Measurements from ENCODE around the gene TH.

TH gene

DNA sequence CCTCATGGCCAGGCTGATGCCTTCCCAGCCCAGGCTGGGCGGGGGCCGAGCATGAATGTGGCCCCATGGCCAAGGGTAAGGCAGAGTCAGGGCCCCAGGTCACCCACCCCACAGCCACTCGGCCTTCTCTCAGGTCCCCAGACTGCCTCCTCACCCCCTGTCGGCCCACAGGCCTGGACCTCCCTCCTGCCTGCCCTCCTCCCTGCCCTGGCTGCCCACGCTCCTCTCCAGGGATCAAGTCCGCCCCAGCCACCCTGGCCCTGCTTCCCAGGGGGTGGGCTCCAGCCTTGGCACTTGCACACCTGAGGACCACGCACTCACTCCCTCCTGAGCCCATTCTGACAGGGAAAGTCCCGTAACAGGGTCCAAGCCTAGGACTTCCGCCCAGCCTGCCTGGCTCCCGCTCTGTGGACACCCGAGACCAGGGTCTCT is 37.8 kb upstream of the TH start:
- H3K27ac ChIP-seq, result no peak overlapping the region
- DNase-seq (ENCODE audit: low read depth, low spot score), result no peak

DNA sequence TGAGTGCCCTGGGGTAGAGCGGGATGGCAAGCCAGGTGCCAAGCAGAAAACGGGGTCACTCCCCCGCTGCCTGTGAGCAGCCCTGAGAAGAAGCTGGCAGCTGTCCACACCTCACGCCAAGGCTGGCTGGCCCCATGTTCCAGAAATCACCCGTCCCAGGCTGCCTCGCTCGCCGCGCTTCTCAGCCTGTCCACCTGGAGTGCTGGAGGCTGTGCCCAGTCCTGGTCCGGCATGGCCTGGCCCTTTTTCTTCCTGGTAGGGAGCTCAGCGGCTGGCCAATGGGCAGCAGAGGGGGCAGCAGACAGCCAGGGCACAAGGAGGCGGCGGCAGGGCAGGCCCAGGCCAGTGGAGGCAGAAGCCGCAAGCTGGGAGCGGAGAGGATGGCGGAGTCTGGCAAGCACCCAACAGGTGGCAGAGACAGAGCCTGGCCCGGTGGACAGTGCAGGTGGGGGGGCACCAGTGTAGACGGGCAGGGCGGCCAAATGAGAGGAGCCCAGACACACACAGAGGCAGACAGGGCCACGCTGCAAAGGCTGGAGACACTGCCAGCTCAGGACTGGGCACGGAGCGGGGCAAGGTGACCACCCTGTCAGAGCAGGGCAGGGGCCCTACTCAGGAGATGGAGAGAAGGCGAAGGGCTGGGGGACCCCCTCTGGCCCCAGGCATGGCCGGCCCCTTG is 37.2 kb upstream of the TH start:
- DNase-seq (ENCODE audit: low read depth, low spot score), result no peak
- H3K27ac ChIP-seq, result no peak overlapping the region

DNA sequence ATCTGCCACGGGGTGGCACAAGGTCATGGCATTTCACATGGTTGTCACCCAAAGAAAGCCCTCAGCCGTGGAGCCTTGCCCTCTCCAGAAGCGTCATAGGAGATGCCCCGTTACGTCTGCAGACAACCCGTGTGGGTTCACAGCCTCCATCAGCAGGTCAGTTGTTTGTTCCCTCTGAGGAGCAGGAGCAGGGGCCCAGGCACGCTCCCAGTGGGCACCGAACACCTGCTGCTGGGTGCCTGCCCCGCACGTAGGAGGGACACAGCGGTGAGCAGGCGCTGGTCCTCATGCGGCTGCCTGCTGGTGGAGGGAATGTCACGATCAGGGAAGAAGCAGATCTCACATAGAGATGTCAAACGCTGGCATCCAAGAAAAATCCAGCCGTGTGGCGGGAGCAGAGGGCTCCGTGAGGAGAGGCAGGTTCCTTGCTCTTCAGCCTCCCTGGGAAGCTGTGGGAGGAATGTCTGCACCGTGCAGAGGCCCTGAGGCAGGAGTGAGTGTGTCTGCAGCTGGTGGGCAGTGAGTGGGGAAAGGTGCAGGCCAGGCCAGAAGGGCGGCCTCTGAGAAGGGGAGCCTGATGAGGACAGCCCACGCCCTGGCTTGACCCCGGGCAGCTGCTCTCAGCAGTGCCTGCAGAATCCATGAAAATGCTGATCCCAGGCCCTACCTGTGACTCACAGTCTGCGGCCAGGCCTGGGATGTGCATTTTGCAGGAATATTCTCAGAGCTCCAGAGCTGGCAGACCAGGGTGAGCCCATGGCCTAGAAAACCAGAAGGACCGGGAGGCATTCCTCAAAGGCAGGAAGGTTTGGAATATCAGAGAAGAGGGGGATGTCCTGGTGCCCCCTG is 36.4 kb upstream of the TH start:
- no peak for DNase-seq (ENCODE audit: low read depth, low spot score)
- H3K27ac ChIP-seq, result no peak overlapping the region

DNA sequence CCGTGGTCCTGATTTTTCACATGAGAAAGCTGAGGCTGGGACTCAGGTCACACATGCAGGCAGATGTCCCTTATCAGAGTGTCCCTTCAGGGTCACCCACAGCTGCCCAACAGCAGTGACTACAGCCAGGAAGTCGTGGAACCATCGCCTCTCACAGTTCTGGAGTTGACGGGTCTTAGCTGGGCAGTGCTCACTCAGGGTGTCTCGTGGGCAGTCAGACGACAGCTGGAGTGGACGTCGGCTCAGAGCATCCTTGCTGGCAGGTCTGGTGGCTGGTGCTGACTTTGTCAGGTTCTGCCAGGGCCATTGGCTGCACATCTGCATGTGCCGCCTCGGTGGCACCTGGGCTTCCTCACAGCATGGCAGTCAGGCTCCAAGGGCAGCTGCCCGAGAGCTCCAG is 35.6 kb upstream of the TH start:
- DNase-seq (ENCODE audit: low read depth, low spot score), result no peak
- no peak overlapping the region for H3K27ac ChIP-seq

DNA sequence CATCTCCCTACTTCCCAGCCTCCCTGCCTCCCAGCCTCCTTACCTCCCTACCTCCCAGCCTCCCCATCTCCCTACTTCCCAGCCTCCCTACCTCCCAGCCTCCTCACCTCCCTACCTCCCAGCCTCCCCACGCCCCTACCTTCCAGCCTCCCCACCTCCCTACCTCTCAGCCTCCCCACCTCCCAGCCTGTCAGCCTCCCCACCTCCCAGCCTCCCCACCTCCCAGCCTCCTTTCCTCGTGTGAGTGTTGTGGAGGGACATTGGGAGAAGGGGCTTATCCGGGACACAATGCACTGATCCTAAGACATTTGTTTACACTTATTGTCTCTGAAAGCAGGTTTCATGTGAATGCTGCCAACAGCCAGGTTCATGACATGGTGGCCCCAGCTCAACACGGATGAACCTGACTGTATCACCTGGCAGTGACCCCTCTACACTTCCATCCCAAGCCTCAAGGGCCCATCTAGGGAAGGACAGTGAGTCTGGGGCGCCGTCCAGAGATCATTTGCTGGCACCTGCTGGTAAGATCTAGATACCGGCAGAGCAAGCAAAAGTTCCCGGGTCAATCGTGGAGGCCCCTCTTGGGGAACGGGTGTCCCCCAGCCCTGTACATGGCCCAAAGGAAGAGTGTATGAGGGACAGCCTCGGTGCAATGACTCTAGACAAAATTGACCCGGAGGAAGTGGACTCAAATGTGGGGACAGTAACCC is 34.5 kb upstream of the TH start:
- H3K27ac ChIP-seq, result no peak overlapping the region
- no peak for DNase-seq (ENCODE audit: low read depth, low spot score)

DNA sequence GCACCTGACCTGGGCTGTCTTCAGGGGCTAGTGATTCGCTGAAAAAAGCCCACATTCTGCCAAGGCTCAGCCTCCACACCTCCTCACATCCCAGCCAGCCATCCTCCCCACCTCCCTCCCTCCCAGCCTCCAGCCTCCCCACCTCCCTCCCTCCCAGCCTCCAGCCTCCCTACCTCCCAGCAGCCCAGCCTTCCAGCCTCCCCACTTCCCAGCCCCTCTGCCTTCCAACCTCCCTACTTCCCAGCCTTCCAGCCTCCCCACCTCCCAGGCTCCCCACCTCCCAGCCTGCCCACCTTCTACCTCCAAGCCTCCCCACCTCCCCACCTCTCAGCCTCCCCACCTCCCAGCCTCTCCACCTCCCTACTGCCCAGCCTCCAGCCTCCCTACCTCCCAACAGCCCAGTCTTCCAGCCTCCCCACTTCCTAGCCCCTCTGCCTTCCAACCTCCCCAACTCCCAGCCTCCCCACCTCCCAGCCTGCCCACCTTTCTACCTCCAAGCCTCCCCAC is 33.7 kb upstream of the TH start:
- no peak for DNase-seq (ENCODE audit: low read depth, low spot score)
- H3K27ac ChIP-seq, result no peak overlapping the region

DNA sequence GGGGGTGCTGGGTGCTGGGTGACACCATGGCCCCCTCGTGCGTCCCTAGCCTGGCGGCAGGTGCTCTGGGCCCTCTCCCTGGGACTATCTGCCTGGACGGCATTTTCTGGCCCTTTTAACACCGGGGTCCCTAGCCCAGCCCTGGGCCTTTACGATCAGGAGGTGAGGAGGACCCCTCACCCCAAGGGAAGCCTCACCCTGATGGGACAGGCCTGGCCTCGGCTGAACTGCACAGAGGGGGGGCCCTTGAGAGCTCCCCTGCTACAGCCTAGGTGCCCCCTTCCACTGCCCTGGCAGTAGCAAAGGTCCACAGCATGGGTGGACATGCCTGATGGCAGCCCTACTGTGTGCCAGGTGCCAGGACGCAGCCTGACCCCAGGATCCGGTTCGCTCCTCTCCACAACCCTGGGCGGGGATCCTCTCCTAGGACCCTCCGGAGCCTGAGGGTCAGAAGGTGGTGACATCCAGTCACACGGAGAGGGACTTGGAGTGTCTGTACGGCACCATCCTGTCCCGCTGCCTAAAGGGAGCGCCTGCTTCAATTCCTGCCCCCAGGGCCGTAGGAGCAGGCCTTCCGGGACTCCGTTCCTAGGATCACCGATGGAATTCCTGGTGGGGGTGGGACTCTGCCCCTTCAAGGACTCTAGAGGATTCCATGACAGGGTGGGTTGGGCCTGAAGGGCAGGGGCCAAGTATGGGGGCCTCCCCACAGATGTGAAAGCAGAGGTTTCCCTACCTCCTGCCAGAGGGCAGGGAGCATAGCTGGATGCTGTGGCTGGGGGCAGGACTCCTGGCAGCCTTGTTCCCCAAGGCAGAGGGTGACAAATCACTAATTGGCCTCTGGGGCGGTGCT is 33.0 kb upstream of the TH start:
- no peak for DNase-seq (ENCODE audit: low read depth, low spot score)
- H3K27ac ChIP-seq, result no peak overlapping the region

DNA sequence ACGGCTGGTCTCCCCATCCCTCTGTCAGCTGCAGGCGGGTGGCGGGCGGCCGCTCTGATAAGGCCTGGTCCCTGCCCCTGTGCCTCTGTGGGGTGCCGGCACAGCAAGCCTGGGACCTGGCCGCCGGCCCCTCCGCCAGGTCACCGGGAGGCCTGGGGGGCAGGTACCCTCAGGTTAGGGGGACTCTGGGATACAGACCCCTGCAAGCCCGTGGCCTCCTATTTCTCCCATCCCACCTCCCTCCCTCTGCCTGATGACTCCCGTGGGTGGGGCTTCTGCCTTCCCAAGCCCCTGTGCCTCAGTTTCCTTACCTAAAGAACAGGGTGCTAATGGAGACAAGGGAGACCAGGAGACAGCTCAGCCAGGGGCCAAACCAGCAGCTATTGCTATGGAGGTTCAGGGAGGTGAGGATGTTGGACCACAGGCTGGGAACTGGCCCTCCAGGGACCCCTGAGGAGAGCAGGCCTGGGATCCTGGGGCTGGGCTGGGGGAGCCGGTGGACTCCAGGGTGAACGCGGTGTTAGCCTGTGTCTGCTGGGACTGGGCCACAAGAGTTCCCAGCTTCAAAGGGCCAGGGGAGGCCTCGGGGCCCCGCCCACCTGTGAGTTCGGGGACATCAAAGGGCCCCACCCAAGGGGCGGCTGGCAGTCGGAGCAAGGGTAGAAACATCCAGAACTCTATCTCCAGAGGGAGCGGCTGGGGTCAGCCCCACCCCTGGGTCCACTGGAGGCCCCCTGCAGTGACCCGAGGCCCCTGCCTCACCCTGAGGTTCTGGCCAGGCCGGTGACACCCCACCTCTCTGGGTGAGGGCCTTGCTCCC is 32.0 kb upstream of the TH start:
- DNase-seq (ENCODE audit: low read depth, low spot score), result no peak
- H3K27ac ChIP-seq, result no peak overlapping the region

DNA sequence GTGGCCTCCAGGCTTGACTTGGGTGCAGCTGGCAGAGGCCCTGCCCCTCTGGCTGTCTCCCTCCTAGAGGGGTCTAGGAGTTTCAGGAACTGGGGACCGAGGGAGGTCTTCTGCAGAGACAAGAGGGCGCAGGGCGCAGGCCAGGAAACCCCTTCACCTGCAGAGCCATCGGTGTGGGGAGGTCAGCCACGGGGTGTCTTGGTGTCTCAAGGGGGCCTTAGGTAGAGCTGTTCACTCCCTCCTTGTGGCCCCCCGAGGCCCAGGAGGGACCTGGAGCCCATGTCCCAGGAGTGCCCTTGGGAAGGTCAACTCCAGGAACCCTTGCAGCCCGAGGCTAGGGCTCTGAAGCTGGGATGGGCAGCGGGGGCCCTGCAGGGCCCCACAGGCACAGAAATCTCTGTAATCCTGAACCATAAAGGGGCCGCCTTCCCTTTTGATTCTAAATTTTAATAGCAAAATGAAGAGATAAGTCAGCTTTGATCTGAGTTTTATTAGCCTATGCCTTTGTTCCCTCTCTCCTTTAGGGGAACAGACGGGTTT is 31.4 kb upstream of the TH start:
- peak overlapping the region; percentile 56 for H3K27ac ChIP-seq
- DNase-seq (ENCODE audit: low read depth, low spot score), result no peak

DNA sequence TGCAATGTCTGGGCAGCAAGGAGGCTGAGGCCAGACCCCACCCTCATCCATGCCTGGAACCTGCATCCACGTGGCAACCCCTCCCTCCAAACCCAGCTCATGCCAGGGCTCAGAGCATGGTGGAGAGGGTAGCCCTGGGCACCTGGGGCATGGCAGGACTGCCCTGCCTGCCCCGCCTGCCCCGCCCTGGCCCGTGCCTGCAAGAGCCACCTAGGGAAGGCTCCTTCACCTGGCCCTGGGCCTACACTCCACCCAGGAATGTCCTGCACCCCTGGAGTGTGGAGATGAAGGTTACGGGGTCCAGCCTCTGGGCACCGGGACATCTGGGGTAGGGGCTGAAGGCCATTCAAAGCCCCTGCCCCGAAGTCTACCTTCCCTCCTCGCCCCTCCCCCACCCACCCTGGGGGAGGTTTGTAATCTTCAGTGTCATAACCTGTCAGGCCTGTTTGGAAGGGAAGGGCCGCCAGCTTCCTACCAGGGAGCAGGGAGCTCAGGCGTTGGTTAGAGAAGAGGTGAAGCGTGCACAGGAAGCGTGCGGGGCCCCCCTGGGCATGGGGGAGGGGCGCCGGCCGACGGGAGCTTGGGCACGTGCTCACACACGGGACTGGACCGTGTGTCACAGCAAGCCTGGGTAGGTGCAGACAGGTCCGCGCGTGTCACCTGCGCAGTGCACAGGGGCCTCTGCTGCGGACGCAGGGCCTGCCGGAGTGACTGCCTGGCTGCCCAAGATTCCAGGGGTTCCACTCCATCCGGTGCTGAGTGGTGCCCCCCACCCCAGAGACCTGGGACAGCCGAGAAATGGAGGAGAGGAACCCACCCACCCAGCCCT is 30.7 kb upstream of the TH start:
- DNase-seq (ENCODE audit: low read depth, low spot score), result peak; percentile 66
- peak overlapping the region; percentile 56 for H3K27ac ChIP-seq

DNA sequence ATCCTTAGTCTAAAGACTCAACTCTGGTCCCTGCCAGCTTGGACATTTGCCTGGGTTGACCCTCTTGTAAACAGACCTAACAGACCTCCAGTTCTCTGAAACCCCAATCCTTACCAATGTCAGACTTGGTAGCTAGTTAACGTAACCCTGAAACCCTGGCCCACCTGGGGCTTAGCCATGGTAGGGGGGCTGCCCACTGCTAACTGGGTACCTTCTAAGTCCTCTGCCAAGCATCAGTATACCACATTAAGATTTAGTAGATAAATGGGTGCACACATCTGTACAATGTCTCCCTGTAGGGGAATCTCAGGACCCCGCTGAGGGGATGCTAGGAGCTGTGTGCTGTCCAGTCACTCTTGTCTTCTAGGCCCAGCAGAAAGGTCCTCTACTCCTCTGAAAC is 29.9 kb upstream of the TH start:
- H3K27ac ChIP-seq, result peak overlapping the region; percentile 56
- DNase-seq (ENCODE audit: low read depth, low spot score), result no peak

DNA sequence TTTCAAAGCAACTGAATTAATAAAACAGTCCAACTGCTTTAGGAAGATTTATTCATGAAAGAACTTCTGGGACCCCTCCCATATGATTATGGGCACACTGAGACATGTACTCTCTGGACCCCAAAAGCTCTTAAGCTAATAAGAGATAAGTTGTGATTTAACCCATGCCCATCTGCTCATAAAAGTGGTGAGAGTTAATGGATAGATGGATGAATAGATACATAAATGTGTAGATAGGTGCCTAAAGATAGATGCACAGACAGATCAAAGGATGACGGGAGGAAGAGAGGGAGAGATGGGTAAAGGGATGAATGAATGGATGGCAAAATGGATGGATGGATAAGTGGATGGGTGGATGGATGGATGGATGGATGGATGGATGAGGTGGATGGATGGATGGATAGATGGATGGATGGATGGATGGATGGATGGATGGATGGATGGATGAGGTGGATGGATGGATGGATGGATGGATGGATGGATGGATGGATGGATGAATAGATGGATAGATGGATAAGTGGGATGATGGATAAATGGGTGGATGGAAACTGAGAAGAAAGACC is 29.4 kb upstream of the TH start:
- DNase-seq (ENCODE audit: low read depth, low spot score), result no peak
- no peak overlapping the region for H3K27ac ChIP-seq

DNA sequence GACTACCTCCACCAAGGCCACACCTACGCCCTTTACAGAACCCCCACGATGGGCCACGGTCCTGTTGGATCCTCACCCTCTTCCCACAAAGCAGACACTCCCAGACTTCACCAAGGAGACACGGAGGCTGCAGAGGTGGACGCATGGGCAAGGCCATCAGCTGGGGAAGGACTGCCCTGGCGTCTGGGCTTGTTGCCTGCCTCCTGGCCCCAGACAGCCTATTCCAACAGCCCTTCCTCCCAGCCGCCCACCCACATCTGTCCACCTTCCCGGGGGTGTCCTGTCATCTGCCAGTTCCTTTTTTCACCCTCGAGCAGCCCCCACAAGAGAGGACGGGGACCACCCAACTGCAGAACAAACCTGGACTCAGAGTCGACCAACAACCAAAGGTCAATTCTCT is 28.9 kb upstream of the TH start:
- DNase-seq (ENCODE audit: low read depth, low spot score), result no peak
- H3K27ac ChIP-seq, result no peak overlapping the region

DNA sequence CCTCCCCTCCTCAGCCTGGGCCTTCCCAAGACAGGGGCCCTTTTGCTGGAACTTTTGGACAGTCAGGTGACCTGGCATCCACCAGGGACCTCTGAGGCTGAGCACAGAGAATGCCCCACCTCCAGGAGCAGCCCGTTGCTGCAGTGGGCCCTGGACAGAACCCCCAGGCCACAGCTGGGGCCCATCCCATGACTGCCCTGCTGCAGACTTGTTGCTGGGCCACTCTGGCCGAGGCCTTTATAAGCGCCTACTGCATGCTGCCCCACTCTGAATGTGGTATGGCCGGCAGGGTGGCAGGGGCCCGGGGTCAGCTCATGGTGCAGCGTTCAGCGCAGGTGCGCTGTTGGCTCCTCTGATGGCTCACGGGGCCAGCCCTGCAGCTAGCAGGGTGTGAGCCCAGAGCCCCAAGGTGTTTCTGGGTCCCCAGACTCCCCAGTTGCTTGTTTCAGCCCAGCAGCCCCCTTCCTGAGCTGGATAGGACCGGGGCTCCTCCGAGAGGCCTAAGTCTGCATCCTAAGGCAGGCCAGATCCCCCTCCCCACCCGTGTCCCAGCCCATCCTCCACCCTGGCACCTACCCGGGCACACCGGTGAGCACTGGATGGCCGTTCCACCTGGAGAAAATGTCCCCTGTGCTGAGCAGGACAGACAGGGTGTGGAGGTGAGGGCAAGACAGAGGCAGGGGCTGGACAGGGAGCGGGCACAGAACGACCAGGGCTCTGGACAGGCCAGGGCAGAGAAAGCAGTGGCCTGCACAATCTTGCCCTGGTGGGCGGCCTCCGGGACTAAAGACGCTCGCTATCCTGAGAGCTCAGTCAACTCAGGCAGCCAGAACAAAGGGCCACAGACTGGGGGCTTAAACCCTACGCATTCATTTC is 28.1 kb upstream of the TH start:
- DNase-seq (ENCODE audit: low read depth, low spot score), result no peak

DNA sequence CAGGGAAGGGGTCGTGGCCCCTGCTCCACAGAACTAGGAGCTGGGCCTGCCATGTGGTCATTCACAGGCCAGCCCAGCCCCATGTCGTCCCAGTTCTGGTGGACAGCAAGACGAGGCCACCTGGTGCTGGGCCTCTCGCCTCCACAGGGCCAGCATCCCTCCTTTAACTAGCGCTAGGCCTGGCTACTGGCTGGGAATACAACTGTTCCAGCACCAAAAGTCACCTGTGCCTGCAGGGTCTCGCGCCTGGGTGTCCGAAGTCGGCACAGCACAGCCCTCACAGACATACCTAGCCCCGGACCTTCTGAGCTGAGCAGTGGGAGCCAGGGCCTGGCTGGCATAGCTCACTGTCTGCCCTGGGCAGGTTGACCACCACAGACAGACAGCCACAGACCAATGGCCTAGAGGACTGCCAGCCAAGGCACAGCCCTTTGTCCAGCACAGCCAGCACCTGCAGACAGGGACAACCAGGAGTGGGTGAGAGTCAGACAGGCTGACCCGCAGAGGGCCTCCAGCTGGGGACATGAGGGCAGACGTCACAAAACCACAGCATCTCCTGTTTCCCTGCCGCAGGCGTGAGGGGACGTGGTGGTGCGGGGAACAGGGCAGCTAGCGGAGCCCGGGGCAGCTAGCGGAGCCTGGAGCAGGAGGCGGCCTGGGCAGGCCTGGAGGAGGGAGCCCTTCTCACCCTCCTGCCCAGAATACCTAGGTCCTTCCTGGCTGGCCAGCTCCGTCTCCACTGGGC is 27.2 kb upstream of the TH start:
- no peak overlapping the region for H3K27ac ChIP-seq
- DNase-seq (ENCODE audit: low read depth, low spot score), result no peak

More for the DNA sequence above, 28.1 kb upstream of the TH start:
- no peak overlapping the region for H3K27ac ChIP-seq
